K562 (cell line): ENCODE data around the gene PIGV. TPM values are rescaled to one million over a fixed set of nuclear protein-coding genes. Genes with fewer than 3 reads are reported as not detected.

Source experiments
- CEBPG ChIP-seq, 3 experiments: fragments of 200-800 bp in 1 of 3; sonication (Bioruptor generic) in 1 of 3; sonication (generic) in 1 of 3; formaldehyde crosslinking in 1 of 3; IDR thresholded peaks in 2 of 3; conservative IDR thresholded peaks in 1 of 3; 2 replicates each; pipeline versions ENCODE4 v1.6.1 to v1.8.0; 2016 to 2022; ENCODE audit warnings: missing compliant biosample characterization in 2 of 3, missing genetic modification characterization in 2 of 3, mild to moderate bottlenecking in 1 of 3, missing genetic modification reagents in 1 of 3
- CHCHD3 ChIP-seq: fragments of 250-450 bp; sonication (Bioruptor Pico); IDR thresholded peaks from 2 replicates; pipeline ENCODE4 v2.1.2; 2022; ENCODE audit warnings: mild to moderate bottlenecking
- FOXM1 ChIP-seq, 2 experiments: fragments of 450-650 bp in 1 of 2; sonication (generic) in 1 of 2; formaldehyde crosslinking in 1 of 2; IDR thresholded peaks; 2 replicates each; pipeline versions ENCODE4 v1.6.1 to v1.9.0; 2017 to 2022; ENCODE audit warnings: low read depth in 2 of 2, mild to moderate bottlenecking in 2 of 2, missing genetic modification reagents in 1 of 2, moderate library complexity in 1 of 2
- FUS ChIP-seq: fragments of 200-400 bp; formaldehyde crosslinking; optimal IDR thresholded peaks from 2 replicates; pipeline ENCODE3; 2017; ENCODE audit warnings: low read depth, low read length
- GATAD2B ChIP-seq: fragments of 450-650 bp; IDR thresholded peaks from 2 replicates; pipeline ENCODE4 v1.6.1; 2017; ENCODE audit warnings: mild to moderate bottlenecking, borderline replicate concordance
- MAFF ChIP-seq: IDR thresholded peaks from 2 replicates; pipeline ENCODE4 v1.6.1; 2012; ENCODE audit warnings: low read length, improper control_type of control experiment
- MCM5 ChIP-seq: fragments of 450-650 bp; IDR thresholded peaks from 2 replicates; pipeline ENCODE4 v1.6.1; 2016; ENCODE audit warnings: low read depth
- MXI1 ChIP-seq: IDR thresholded peaks from 2 replicates; pipeline ENCODE4 v1.6.1; 2011; ENCODE audit warnings: low read depth, mild to moderate bottlenecking, improper control_type of control experiment, low read length
- NFXL1 ChIP-seq: fragments of 450-650 bp; formaldehyde crosslinking; IDR thresholded peaks from 2 replicates; pipeline ENCODE4 v1.4.0; 2021; ENCODE audit warnings: mild to moderate bottlenecking
- OTX1 ChIP-seq: fragments of 450-650 bp; formaldehyde crosslinking; IDR thresholded peaks from 2 replicates; pipeline ENCODE4 v1.4.0; 2022; ENCODE audit warnings: mild to moderate bottlenecking
- RBM39 ChIP-seq: fragments of 200-400 bp; formaldehyde crosslinking; optimal IDR thresholded peaks from 2 replicates; pipeline ENCODE3; 2018; ENCODE audit warnings: low read depth, low read length
- RCOR1 ChIP-seq, 2 experiments: IDR thresholded peaks; 2 replicates each; pipeline ENCODE4 v1.6.1; 2012; ENCODE audit warnings: low read depth in 2 of 2, low read length in 2 of 2, borderline replicate concordance in 1 of 2, improper control_type of control experiment in 1 of 2
- STAT5A ChIP-seq: IDR thresholded peaks from 2 replicates; pipeline ENCODE4 v1.6.1; 2012; ENCODE audit warnings: low read length, inconsistent platforms, borderline replicate concordance
- USF1 ChIP-seq: sonication (generic); formaldehyde crosslinking; IDR thresholded peaks from 2 replicates; pipeline ENCODE4 v1.9.0; 2022; ENCODE audit warnings: mild to moderate bottlenecking, missing genetic modification reagents
- ZFX ChIP-seq: sonication (generic); formaldehyde crosslinking; IDR thresholded peaks from 2 replicates; pipeline ENCODE4 v1.8.0; 2022; ENCODE audit warnings: mild to moderate bottlenecking, missing genetic modification reagents, moderate library complexity
- ZNF184 ChIP-seq: sonication (generic); formaldehyde crosslinking; IDR thresholded peaks from 2 replicates; pipeline ENCODE4 v1.5.0; 2020; ENCODE audit warnings: missing genetic modification reagents
- ZNF699 ChIP-seq: fragments of 250-450 bp; sonication (Bioruptor Pico); IDR thresholded peaks from 2 replicates; pipeline ENCODE4 v1.8.0; 2021; ENCODE audit warnings: mild to moderate bottlenecking, moderate library complexity; ENCODE audit not compliant: insufficient replicate concordance
- ZNF79 ChIP-seq: fragments of 250-450 bp; sonication (Bioruptor Pico); IDR thresholded peaks from 2 replicates; pipeline ENCODE4 v1.4.0; 2020; ENCODE audit warnings: low read depth, mild to moderate bottlenecking, moderate library complexity
- polyA plus RNA-seq, 8 experiments: library from polyadenylated mRNA; depleted of rRNA in 4 of 8; stranded (reverse) in 5 of 8; unstranded in 3 of 8; fragments of >200 nt; fragmentation: Nextera tagmentation in 2 of 8; fragmentation: Illumina TruSeq in 1 of 8; extraction: Ambion mirVana in 2 of 8; extraction: Trizol in 1 of 8; gene quantifications; 2 replicates each; pipeline versions ENCODE4 v1.2.1 to v1.2.3, GENCODE V29; 2011 to 2014; ENCODE audit warnings: inconsistent platforms in 1 of 8, missing spikeins in 1 of 8
- total RNA-seq, 7 experiments: library from RNA; depleted of rRNA in 6 of 7; stranded (reverse); fragments of >200 nt in 6 of 7; fragmentation: Illumina TruSeq in 2 of 7; extraction: Trizol in 2 of 7; gene quantifications; 2 replicates each; pipeline versions ENCODE4 v1.2.1 to v1.2.3, GENCODE V29; 2011 to 2021; ENCODE audit warnings: low replicate concordance in 1 of 7
- TF ChIP-seq, protein P1 (sequence below), 2 experiments: fragments of 450-650 bp; IDR thresholded peaks; 2 replicates each; pipeline ENCODE4 v1.6.1; 2016; ENCODE audit warnings: mild to moderate bottlenecking in 2 of 2, borderline replicate concordance in 1 of 2, low read depth in 1 of 2, moderate library complexity in 1 of 2

The PIGV gene
- total and polyA plus RNA-seq, 9 of the 15 experiments (the other 6 are each of a cell fraction or from before 2014, with no cell fraction given) = 8.4 to 21.8 (median 11.7) TPM

- TF ChIP-seq, protein P1, sequence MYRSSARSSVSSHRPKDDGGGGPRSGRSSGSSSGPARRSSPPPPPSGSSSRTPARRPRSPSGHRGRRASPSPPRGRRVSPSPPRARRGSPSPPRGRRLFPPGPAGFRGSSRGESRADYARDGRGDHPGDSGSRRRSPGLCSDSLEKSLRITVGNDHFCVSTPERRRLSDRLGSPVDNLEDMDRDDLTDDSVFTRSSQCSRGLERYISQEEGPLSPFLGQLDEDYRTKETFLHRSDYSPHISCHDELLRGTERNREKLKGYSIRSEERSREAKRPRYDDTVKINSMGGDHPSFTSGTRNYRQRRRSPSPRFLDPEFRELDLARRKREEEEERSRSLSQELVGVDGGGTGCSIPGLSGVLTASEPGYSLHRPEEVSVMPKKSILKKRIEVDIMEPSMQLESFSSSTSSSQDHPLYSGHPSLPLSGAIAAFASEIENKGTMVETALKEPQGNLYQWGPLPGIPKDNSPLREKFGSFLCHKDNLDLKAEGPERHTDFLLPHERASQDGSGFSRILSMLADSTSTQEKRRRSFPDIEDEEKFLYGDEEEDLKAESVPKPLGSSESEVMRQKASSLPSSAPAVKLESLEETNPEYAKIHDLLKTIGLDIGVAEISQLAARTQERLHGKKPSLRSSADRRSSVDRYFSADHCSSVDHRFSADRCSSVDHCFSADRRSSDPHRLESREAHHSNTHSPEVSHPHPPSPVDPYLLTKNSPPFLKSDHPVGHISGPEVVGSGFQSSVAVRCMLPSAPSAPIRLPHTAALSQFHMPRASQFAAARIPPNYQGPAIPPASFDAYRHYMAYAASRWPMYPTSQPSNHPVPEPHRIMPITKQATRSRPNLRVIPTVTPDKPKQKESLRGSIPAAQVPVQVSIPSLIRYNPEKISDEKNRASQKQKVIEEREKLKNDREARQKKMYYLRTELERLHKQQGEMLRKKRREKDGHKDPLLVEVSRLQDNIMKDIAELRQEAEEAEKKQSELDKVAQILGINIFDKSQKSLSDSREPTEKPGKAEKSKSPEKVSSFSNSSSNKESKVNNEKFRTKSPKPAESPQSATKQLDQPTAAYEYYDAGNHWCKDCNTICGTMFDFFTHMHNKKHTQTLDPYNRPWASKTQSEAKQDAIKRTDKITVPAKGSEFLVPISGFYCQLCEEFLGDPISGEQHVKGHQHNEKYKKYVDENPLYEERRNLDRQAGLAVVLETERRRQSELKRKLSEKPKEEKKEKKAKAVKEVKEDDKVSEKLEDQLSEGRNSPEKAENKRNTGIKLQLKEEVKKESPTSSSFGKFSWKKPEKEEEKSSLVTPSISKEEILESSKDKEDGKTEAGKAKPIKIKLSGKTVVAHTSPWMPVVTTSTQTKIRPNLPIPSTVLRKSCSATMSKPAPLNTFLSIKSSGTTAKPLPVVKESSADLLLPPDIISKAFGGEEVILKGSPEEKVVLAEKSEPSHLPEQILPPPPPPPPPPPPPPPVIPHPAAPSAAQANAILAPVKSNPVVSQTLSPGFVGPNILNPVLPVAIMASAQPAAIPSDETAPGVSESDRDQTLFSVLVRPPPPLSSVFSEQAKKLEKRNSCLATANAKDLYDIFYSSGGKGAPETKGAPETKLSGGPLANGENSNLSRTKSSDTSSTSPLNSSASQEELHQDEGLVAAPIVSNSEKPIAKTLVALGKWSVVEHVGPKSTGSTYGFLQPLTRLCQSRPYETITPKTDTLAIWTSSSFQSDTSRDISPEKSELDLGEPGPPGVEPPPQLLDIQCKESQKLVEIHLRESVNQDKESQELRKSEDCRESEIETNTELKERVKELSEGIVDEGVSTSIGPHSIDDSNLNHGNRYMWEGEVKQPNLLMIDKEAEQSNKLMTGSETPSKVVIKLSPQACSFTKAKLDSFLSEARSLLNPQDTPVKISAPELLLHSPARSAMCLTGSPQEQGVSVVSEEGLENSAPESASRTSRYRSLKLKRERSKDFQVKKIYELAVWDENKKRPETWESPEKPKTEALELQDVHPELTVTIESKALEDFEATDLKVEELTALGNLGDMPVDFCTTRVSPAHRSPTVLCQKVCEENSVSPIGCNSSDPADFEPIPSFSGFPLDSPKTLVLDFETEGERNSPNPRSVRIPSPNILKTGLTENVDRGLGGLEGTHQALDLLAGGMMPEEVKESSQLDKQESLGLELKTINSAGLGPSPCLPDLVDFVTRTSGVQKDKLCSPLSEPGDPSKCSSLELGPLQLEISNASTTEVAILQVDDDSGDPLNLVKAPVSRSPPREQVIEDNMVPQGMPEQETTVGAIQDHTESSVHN (IDR thresholded peaks at IDR 0.05; ENCODE audit: borderline replicate concordance in 1 of 2, low read depth in 1 of 2) = no peak
- TF ChIP-seq RCOR1 (IDR thresholded peaks at IDR 0.05; ENCODE audit: borderline replicate concordance in 1 of 2, low read depth in 2 of 2, low read length in 2 of 2) = peak; percentile 45 to 98; a peak in 3 of 4 replicates
- TF ChIP-seq ZNF699 = no peak
- no peak for TF ChIP-seq ZNF184 (CRISPR knock-in tag)
- no peak for TF ChIP-seq OTX1 (CRISPR knock-in tag)
- TF ChIP-seq ZNF79 (CRISPR knock-in tag) = no peak
- no peak for TF ChIP-seq CHCHD3 (CRISPR knock-in tag)
- TF ChIP-seq GATAD2B = no peak
- peak; percentile 70 for TF ChIP-seq STAT5A
- no peak for TF ChIP-seq MCM5
- TF ChIP-seq ZFX (CRISPR knock-in tag) = no peak
- no peak for TF ChIP-seq MXI1
- TF ChIP-seq FUS = no peak
- TF ChIP-seq CEBPG (CRISPR knock-in tag; IDR thresholded peaks at IDR 0.05) = peak; percentile 70; the same call in 1 of the 2 replicates
- no peak for TF ChIP-seq CEBPG (tag; conservative IDR thresholded peaks at IDR 0.05 in 1 of 2, IDR thresholded peaks at IDR 0.05 in 1 of 2)
- no peak; the same call in 1 of the 2 replicates for TF ChIP-seq MAFF
- TF ChIP-seq USF1 (CRISPR knock-in tag) = peak; percentile 62
- TF ChIP-seq FOXM1 (IDR thresholded peaks at IDR 0.05; ENCODE audit: low read depth) = peak; percentile 79
- no peak for TF ChIP-seq FOXM1 (CRISPR knock-in tag; IDR thresholded peaks at IDR 0.05; ENCODE audit: low read depth)
- no peak for TF ChIP-seq NFXL1 (CRISPR knock-in tag)
- peak; percentile 91 for TF ChIP-seq RBM39
Observed at GRCh38 chr1:26744075-26744959, 43.4 kb upstream of the PIGV start (continued).
